Measurements from ENCODE around the gene WNT7A.

WNT7A gene

GRCh38 chr3:13884851-13885703 lies 5.2 kb upstream of the WNT7A start:
- no peak for DNase-seq

GRCh38 chr3:13883681-13884080 lies 3.8 kb upstream of the WNT7A start:
- DNase-seq, result no peak

DNA sequence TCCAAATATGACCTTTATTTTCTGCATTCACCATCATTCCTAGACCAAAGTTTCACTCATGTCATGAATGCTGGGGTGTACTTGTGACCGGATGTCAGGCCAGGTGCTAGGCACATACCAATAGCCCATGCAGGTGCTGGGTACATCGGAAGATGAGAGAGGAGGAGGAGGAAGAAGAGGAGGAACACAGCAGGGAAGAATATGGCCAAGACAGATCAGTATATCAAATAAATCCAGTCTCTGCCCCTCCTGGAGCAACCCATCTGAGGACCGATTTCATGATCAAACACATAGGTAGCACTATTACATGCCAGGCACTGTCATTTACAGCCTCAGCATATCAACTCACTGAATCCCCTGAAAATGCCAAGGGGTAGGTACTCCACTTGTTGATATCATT lies 3.0 kb upstream of the WNT7A start:
- no peak for DNase-seq

DNA sequence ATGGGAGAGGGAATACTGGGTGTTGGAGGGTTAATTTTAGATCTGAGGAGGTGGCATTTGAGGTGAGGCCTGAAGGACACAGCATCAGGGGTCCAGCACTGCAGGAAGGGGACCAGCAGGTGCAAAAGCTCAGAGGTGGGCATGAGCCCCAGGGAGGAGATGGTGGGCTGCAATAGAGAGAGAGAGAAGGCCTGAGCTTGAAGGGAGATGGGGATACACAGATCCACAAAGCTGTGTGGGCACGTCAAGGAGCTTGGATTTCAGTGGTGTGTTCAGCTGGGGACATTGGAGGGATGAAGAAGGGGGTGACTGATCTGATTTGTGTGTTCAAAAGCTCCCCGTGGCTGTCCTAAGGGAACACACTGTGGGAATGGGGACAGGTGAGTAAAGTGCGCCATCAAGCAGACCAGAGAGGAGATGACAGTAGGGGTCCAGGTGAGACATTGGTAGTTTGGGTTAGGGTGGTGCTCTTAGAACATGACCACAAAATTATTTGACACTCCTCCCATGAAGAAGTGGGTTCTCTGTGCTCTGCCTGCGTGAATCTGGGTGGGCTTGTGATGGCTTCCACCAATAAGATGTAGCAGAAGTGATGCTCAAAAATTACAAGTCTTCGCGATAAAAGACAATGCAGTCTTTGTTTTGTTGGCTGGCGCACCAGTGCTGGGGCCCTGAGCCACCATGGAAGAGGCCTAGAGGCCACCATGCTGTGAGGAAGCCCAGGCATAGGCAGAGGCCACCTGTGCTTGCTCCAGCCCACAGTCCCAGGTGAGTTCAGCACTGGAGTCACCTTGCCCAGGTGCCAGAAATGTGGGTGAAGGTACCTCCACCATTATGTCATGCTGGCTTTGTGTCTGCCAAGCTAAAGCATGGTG lies 1.9 kb upstream of the WNT7A start:
- DNase-seq, result no peak

DNA sequence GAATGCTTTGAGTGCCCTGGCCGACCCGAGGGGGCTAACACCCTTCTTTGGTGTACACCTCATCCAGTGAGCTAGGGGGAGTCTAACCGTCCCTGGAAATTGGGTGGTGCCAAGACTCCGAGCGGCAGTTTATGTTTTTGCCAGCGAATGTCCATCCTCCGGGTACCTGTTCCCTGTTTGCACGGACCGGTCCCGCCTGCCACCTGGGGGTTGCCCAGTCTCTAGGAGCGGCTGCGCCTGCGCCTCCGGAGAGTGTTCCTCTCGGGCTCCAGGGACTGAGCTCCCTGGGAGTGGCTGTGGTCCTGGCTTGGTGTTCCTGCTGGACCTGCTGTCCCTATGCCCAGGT lies 913 bp upstream of the WNT7A start:
- no peak for DNase-seq

GRCh38 chr3:13879102-13879945 lies 547 bp downstream of the WNT7A start:
- no peak for DNase-seq

- no peak for DNase-seq
Observed at GRCh38 chr3:13878281-13879101, 1.4 kb downstream of the WNT7A start.

DNA sequence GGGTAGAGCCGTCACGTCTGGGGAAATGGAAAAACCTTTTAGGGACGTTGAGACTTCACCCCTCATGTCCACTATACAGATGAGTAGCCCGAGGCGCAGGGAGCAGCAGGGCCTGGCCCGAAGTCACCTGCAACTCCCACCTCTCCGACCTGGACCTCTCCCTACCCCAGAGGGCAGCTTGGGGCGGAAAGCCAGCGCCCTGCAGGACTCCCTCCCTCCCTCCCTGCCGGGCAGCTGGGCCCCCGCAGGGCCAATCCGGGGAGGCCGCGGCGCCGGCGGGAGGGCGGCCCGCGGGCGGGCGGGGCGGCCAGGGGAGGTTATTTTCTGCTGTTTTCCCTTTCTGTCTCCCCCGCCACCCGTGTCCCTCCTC lies 2.0 kb downstream of the WNT7A start:
- DNase-seq, result no peak

DNA sequence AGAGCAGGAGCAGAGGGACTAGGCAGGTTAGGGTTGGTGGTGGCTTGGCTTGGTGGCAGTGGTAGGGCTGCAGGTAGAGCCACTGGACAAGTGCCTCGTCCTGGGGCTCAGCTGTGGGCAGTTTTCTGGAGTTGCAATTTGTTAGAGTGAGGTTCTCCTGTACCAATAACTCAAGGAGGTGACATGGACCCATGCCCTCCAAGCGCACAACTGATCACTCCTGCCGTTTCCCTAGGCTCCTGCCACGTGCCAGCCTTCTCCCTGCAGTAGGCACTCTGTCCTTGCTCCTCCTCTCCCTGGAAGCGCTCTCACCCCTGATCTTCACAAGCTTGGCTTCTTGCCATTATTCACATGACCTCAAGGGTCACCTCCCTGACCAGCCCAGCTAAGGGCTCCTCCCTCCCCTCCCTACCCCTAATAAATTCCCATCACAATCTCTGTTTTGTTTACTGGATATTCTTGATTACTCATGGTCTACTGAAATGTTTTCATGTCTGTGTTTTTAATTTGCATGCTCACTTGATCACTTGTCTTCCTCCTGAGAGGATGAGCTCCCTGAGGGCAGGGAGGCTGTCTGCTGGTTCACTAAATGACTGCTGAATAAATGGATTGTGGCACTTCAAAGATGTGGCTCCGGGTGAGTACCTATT lies 3.3 kb downstream of the WNT7A start:
- no peak for DNase-seq

- DNase-seq, result no peak
Observed at GRCh38 chr3:13874891-13875290, 5.0 kb downstream of the WNT7A start.

GRCh38 chr3:13873818-13874217 lies 6.1 kb downstream of the WNT7A start:
- no peak for DNase-seq

DNA sequence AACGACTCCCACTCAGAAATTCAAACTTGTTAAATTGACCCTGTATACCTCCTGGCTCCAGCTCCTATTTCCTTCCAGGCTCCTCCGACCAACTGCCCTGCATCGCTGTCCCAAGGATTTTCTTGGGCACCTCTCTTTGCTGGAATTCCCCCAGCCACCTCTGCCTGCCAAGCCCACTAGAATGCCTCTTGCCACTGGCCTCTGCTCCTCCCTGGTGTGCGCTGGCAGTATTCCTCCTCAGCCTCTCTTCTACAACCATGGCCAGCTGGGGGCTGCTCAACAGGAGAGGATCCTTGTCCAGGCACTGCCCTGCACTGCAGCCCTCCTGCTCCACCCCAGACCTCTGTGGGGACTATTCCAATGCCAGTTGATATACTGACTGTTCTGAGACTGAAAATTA lies 7.4 kb downstream of the WNT7A start:
- no peak for DNase-seq

- no peak for DNase-seq
Observed at GRCh38 chr3:13871791-13872190, 8.1 kb downstream of the WNT7A start.

DNA sequence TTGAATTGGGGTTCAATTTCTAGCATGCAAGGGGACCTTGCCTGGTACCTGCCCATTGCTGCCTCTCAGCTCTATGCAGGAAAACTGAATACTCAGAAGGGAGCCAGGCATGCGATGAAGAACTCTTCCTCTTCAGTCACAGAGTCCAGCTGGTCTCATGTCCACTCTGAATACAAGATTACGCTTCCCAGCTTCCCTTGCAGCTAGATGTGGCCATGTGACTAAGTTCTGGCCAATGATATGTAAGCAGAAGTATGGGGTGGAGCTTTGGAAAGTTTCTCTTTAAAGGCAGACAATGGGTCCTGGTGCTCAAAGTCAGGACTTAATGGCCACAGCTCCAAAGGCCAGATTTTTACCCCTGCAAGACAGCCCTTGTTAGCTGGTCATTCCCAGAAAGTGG lies 9.0 kb downstream of the WNT7A start:
- DNase-seq, result no peak

DNA sequence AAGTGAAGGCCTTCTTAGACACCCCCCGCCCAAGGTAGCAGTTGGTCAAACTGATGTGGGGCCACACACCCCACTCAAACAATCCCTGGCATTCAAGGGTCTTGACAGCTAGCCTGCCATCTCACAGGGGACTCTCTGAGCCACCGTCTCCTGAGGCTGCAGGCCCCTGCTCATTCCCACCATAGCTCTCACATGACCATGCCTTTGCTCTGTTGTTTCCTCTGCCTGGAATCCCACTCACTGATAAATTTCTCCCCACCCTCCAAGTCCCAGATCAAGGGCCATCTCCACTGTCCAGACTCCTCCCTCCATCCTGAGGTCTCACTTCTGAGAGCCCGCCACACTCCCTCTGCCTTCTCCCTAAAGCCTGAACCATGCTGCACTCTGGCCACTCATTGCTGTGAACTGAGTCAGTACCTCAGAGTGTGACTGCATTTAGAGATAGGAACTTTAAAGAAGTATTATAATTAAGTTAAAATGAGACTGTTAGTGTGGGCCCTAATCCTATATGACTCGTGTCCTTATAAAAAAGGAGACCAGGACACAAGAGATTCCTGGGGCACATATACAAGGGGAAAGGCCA lies 10.0 kb downstream of the WNT7A start:
- no peak for DNase-seq

GRCh38 chr3:13868844-13869724 lies 10.8 kb downstream of the WNT7A start:
- no peak for DNase-seq

DNA sequence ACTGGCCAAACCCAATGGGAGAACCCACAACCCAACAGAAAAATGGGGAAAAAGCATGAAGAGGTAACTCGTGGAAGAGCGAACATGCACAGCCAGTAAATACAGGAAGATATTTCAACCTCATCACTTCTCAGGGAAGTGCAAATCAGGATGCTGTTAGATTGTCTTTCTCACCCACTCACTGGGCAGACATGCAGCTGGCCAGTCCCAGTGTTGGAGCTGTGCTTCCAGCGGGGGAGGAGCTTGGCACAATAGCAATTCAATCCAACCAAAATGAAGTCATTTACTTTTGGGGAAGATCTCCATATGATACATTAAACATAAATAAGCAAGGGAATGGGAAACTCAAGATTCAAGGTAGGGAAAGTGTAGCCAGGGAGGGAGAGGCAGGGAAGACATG lies 12.1 kb downstream of the WNT7A start:
- no peak for DNase-seq

- no peak for DNase-seq
Observed at GRCh38 chr3:13866041-13866965, 13.6 kb downstream of the WNT7A start.

DNA sequence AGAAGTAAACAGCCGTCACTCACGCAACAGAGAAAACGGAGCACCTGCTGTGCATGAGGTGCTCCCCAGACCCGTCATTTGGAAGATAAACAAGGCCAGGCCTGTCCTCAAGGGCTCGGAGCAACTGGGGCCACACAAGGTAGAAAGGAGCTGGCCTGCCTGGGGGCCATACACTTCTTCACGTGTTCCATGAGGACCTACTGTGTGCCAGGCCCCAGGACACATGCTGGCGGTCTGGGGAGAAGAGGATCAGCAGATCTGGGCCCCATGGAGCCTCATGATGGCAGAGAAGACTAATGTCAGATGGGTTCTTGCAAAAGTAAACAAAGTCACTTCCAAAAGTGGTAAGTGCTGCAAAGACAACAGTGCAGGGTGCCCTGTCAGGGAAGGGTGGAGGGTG lies 14.3 kb downstream of the WNT7A start:
- DNase-seq, result no peak

All from MV-4-11 (cell line).